Nephron (organoid): ENCODE results near the gene MRPL34.

ENCODE experiments used
- H3K27ac Mint-ChIP-seq, 3 experiments: 2 replicates each; pipeline ENCODE4 v1.8.0; 2020; ENCODE audit warnings: mixed read lengths in 3 of 3, mild to moderate bottlenecking in 2 of 3, moderate library complexity in 1 of 3
- H3K27me3 Mint-ChIP-seq: 2 replicates; pipeline ENCODE4 v1.8.0; 2021; ENCODE audit warnings: low read depth, mild to moderate bottlenecking, moderate library complexity, mixed read lengths
- H3K36me3 Mint-ChIP-seq: 2 replicates; pipeline ENCODE4 v1.8.0; 2020; ENCODE audit warnings: low read depth, mixed read lengths
- H3K4me1 Mint-ChIP-seq: 2 replicates; pipeline ENCODE4 v1.8.0; 2020; ENCODE audit warnings: mixed read lengths
- H3K4me3 Mint-ChIP-seq, 3 experiments: 2 replicates each; pipeline ENCODE4 v1.8.0; 2020; ENCODE audit warnings: mild to moderate bottlenecking in 3 of 3, mixed read lengths in 3 of 3, moderate library complexity in 2 of 3
- H3K9me3 Mint-ChIP-seq: 2 replicates; pipeline ENCODE4 v1.8.0; 2020; ENCODE audit warnings: mixed read lengths
- CTCF ChIP-seq, 3 experiments: fragments of 200-600 bp; sonication (generic); IDR thresholded peaks; one replicate each; pipeline ENCODE4 v1.5.0; 2021; ENCODE audit warnings: antibody characterized with exemption in 3 of 3; ENCODE audit not compliant: unreplicated experiment in 3 of 3

Gene MRPL34

GRCh38 chr19:17339088-17339741 lies 33.5 kb downstream of the MRPL34 start:
- peak overlapping the region; percentile 74 to 91 (median 87) for H3K4me3 Mint-ChIP-seq
- no peak overlapping the region for H3K27ac Mint-ChIP-seq
- peaks cover 13% of the 10 kb centered on the region for H3K4me1 Mint-ChIP-seq
- no peaks in the 10 kb centered on the region for H3K27me3 Mint-ChIP-seq
- peaks cover 3% of the 10 kb centered on the region for H3K36me3 Mint-ChIP-seq
- no peaks in the 10 kb centered on the region for H3K9me3 Mint-ChIP-seq
- no peak for TF ChIP-seq CTCF (IDR thresholded peaks at IDR 0.05; ENCODE audit: unreplicated experiment in 3 of 3)

- Mint-ChIP-seq H3K27ac (no peak overlapping the region), H3K4me3 (peak overlapping the region; percentile 31 to 60 (median 54)), H3K27me3 (no peaks in the 10 kb centered on the region), H3K9me3 (no peaks in the 10 kb centered on the region), H3K36me3 (no peaks in the 10 kb centered on the region), H3K4me1 (peaks cover 5% of the 10 kb centered on the region)
- TF ChIP-seq CTCF (IDR thresholded peaks at IDR 0.05; ENCODE audit: unreplicated experiment in 3 of 3), result no peak
Measured at GRCh38 chr19:17340302-17340870, 34.7 kb downstream of the MRPL34 start.

- Mint-ChIP-seq H3K27me3 (no peaks in the 10 kb centered on the region), H3K4me3 (peak overlapping the region; percentile 29 to 51 (median 49)), H3K36me3 (no peaks in the 10 kb centered on the region), H3K9me3 (no peaks in the 10 kb centered on the region), H3K4me1 (peaks cover 5% of the 10 kb centered on the region), H3K27ac (peak overlapping the region in 1 of 3 experiments; percentile 75)
- TF ChIP-seq CTCF (IDR thresholded peaks at IDR 0.05; ENCODE audit: unreplicated experiment in 3 of 3), result no peak
Measured at GRCh38 chr19:17340871-17341357, 35.2 kb downstream of the MRPL34 start.

GRCh38 chr19:17341386-17341785 lies 35.7 kb downstream of the MRPL34 start:
- no peaks in the 10 kb centered on the region for H3K9me3 Mint-ChIP-seq
- no peaks in the 10 kb centered on the region for H3K36me3 Mint-ChIP-seq
- no peak overlapping the region for H3K27ac Mint-ChIP-seq
- H3K4me1 Mint-ChIP-seq, result peaks cover 5% of the 10 kb centered on the region
- TF ChIP-seq CTCF (IDR thresholded peaks at IDR 0.05; ENCODE audit: unreplicated experiment in 3 of 3), result no peak
- H3K27me3 Mint-ChIP-seq, result no peaks in the 10 kb centered on the region
- H3K4me3 Mint-ChIP-seq, result peak overlapping the region in 2 of 3 experiments; percentile 29 to 45

- no peaks in the 10 kb centered on the region for H3K27me3 Mint-ChIP-seq
- no peak for TF ChIP-seq CTCF (IDR thresholded peaks at IDR 0.05; ENCODE audit: unreplicated experiment in 3 of 3)
- H3K36me3 Mint-ChIP-seq, result no peaks in the 10 kb centered on the region
- no peak overlapping the region for H3K27ac Mint-ChIP-seq
- peaks cover 5% of the 10 kb centered on the region for H3K4me1 Mint-ChIP-seq
- H3K4me3 Mint-ChIP-seq, result no peak overlapping the region
- H3K9me3 Mint-ChIP-seq, result no peaks in the 10 kb centered on the region
Measured at GRCh38 chr19:17341845-17342244, 36.2 kb downstream of the MRPL34 start.
